Endothelial cell of umbilical vein (primary cell): ENCODE measurements around the gene DBF4B.

Experiments used
- EZH2 ChIP-seq: IDR thresholded peaks from 2 replicates; pipeline ENCODE4 v1.6.1; 2012; ENCODE audit warnings: borderline replicate concordance, low read depth, mild to moderate bottlenecking, moderate library complexity, low read length, inconsistent platforms; ENCODE audit not compliant: severe bottlenecking
- FOS ChIP-seq: IDR thresholded peaks from 2 replicates; pipeline ENCODE4 v1.6.1; 2011; ENCODE audit warnings: mild to moderate bottlenecking, low read length, moderate library complexity, borderline replicate concordance; ENCODE audit not compliant: insufficient read depth
- GATA2 ChIP-seq: IDR thresholded peaks from 2 replicates; pipeline ENCODE4 v1.7.0; 2011; ENCODE audit warnings: low read depth, mild to moderate bottlenecking, moderate library complexity, mixed read lengths, low read length; ENCODE audit not compliant: insufficient read length, insufficient read depth
- JUN ChIP-seq: IDR thresholded peaks from 2 replicates; pipeline ENCODE4 v1.6.1; 2011; ENCODE audit warnings: borderline replicate concordance, low read depth; ENCODE audit not compliant: insufficient read length, insufficient read depth
- MYC ChIP-seq: IDR thresholded peaks from one replicate; pipeline ENCODE4 v1.6.1; 2011; ENCODE audit warnings: mild to moderate bottlenecking, low read depth, low read length
- POLR2A ChIP-seq: IDR thresholded peaks from 2 replicates; pipeline ENCODE4 v1.6.1; 2012; ENCODE audit warnings: low read depth, mild to moderate bottlenecking, control low read depth, low read length
- POLR2AphosphoS5 ChIP-seq: IDR thresholded peaks from 2 replicates; pipeline ENCODE4 v1.6.1; 2012; ENCODE audit warnings: low read depth, mild to moderate bottlenecking, control low read depth, low read length, moderate library complexity; ENCODE audit not compliant: insufficient read depth
- TF ChIP-seq, protein P1 (sequence below), 2 donors: IDR thresholded peaks; 1 replicate in 1 of 2; 2 replicates in 1 of 2; pipeline ENCODE4 v1.5.1; 2011; ENCODE audit warnings: low read length in 2 of 2, mild to moderate bottlenecking in 2 of 2, moderate library complexity in 2 of 2, control low read depth in 1 of 2, inconsistent platforms in 1 of 2, low read depth in 1 of 2; ENCODE audit not compliant: insufficient read depth in 1 of 2; ENCODE audit errors: extremely low read depth in 1 of 2
- TF ChIP-seq, protein P2 (sequence below): IDR thresholded peaks from 2 replicates; pipeline ENCODE4 v1.6.1; 2011; ENCODE audit not compliant: insufficient read depth, insufficient read length

DNA sequence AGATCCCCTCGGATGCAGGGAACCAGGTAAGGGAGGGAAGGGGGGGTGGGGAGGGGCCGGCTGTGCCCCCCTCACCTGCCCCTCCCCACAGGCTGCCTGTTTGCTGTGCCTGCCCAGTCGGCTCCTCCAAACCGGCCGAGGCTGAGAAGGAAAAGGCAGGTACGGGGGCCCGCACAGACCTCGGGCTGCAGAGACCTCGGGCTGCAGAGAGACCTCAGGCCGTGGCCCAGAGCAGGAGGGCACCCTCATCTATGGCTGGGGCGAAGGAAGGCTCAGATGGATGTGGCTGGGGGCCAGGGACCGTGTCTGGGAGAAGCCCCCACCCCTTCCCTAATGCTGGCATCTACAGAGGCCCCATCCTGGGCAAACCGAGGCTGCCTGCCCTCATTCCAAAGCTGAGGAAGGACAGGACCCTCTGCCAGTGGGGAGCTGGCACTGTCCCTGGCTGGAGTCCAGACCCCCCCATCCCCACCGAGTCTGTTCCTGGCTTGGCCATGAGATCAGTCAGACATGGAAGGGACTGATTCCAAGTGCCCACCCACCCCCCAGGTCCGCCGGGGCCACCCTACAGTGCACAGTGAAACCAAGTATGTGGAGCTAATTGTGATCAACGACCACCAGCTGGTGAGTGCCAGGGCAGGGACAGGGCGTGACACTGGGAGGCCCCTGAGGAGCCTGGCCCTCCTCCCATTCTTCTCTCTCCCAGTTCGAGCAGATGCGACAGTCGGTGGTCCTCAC, 64.0 kb downstream of the DBF4B start:
- TF ChIP-seq, protein P1, sequence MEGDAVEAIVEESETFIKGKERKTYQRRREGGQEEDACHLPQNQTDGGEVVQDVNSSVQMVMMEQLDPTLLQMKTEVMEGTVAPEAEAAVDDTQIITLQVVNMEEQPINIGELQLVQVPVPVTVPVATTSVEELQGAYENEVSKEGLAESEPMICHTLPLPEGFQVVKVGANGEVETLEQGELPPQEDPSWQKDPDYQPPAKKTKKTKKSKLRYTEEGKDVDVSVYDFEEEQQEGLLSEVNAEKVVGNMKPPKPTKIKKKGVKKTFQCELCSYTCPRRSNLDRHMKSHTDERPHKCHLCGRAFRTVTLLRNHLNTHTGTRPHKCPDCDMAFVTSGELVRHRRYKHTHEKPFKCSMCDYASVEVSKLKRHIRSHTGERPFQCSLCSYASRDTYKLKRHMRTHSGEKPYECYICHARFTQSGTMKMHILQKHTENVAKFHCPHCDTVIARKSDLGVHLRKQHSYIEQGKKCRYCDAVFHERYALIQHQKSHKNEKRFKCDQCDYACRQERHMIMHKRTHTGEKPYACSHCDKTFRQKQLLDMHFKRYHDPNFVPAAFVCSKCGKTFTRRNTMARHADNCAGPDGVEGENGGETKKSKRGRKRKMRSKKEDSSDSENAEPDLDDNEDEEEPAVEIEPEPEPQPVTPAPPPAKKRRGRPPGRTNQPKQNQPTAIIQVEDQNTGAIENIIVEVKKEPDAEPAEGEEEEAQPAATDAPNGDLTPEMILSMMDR (IDR thresholded peaks at IDR 0.05; ENCODE audit: extremely low read depth in 1 of 2, insufficient read depth in 1 of 2, low read depth in 1 of 2, low read length in 2 of 2), result no peak
- TF ChIP-seq JUN (no peak), POLR2A (no peak), POLR2AphosphoS5 (no peak), EZH2 (no peak), FOS (no peak), GATA2 (no peak), MYC (no peak)
- TF ChIP-seq, protein P2, sequence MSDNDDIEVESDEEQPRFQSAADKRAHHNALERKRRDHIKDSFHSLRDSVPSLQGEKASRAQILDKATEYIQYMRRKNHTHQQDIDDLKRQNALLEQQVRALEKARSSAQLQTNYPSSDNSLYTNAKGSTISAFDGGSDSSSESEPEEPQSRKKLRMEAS, result no peak
